Neural progenitor cell (in vitro differentiated cells): ENCODE measurements around the gene CHKB. TPM values are rescaled to one million over a fixed set of nuclear protein-coding genes. Genes with fewer than 3 reads are reported as not detected.

Experiments
- DNase-seq: peaks from one replicate; pipeline ENCODE4 v3.0.0-alpha.2; 2016; ENCODE audit warnings: low spot score
- H2AFZ ChIP-seq: fragments of 200-600 bp; sonication (generic); replicated peaks from 2 replicates; pipeline ENCODE4 v1.6.1; 2016; ENCODE audit warnings: antibody characterized with exemption
- H3F3A ChIP-seq: fragments of 200-600 bp; sonication (generic); 2 replicates; pipeline ENCODE4 v1.6.1; 2016; ENCODE audit warnings: antibody characterized with exemption, low read depth
- H3K27ac ChIP-seq: fragments of 200-600 bp; sonication (generic); 2 replicates; pipeline ENCODE4 v1.5.1; 2016; ENCODE audit warnings: mild to moderate bottlenecking
- H3K27me3 ChIP-seq: fragments of 200-600 bp; sonication (generic); 2 replicates; pipeline ENCODE4 v1.6.1; 2016; ENCODE audit warnings: mild to moderate bottlenecking, moderate library complexity
- H3K36me3 ChIP-seq: fragments of 200-600 bp; sonication (generic); 2 replicates; pipeline ENCODE4 v1.5.1; 2016
- H3K4me1 ChIP-seq: fragments of 200-600 bp; sonication (generic); 2 replicates; pipeline ENCODE4 v1.6.1; 2016; ENCODE audit warnings: mixed run types
- H3K4me2 ChIP-seq: fragments of 200-600 bp; sonication (generic); 2 replicates; pipeline ENCODE4 v1.6.1; 2016
- H3K4me3 ChIP-seq: fragments of 200-600 bp; sonication (generic); 2 replicates; pipeline ENCODE4 v1.5.1; 2016
- H3K79me2 ChIP-seq: fragments of 200-600 bp; sonication (generic); 2 replicates; pipeline ENCODE4 v1.6.1; 2016; ENCODE audit warnings: low read depth
- H3K9ac ChIP-seq: fragments of 200-600 bp; sonication (generic); 2 replicates; pipeline ENCODE4 v1.6.1; 2016
- H3K9me3 ChIP-seq: fragments of 200-600 bp; sonication (generic); 2 replicates; pipeline ENCODE4 v1.5.1; 2016; ENCODE audit warnings: low read depth
- H4K20me1 ChIP-seq: fragments of 200-600 bp; sonication (generic); 2 replicates; pipeline ENCODE4 v1.6.1; 2016; ENCODE audit warnings: low read depth
- H3K27ac Mint-ChIP-seq: 3 replicates; pipeline ENCODE4 v1.8.0; 2021; ENCODE audit warnings: mixed read lengths
- H3K27me3 Mint-ChIP-seq: 2 replicates; pipeline ENCODE4 v1.8.0; 2022; ENCODE audit warnings: low read depth, mild to moderate bottlenecking, inconsistent platforms, moderate library complexity, mixed read lengths; ENCODE audit not compliant: insufficient read depth
- H3K36me3 Mint-ChIP-seq: 3 replicates; pipeline ENCODE4 v1.8.0; 2021; ENCODE audit warnings: mixed read lengths
- H3K4me1 Mint-ChIP-seq: 3 replicates; pipeline ENCODE4 v1.8.0; 2021; ENCODE audit warnings: mixed read lengths
- H3K4me3 Mint-ChIP-seq: 3 replicates; pipeline ENCODE4 v1.8.0; 2021; ENCODE audit warnings: mild to moderate bottlenecking, moderate library complexity, mixed read lengths
- H3K9me3 Mint-ChIP-seq: 3 replicates; pipeline ENCODE4 v1.8.0; 2020; ENCODE audit warnings: mixed read lengths
- EZH2 ChIP-seq: fragments of 200-600 bp; sonication (generic); IDR thresholded peaks from 2 replicates; pipeline ENCODE4 v1.6.1; 2017; ENCODE audit warnings: antibody characterized with exemption, mild to moderate bottlenecking, moderate library complexity
- EZH2phosphoT487 ChIP-seq: fragments of 200-600 bp; sonication (generic); IDR thresholded peaks from 2 replicates; pipeline ENCODE4 v1.6.1; 2017; ENCODE audit warnings: antibody characterized with exemption
- total RNA-seq: library from RNA; depleted of rRNA; stranded (reverse); fragments of >200 nt; gene quantifications from 2 replicates; pipeline ENCODE4 v1.2.3, GENCODE V29; 2015; ENCODE audit warnings: low replicate concordance
- TF ChIP-seq, protein P1 (sequence below): fragments of 200-600 bp; sonication (generic); IDR thresholded peaks from 2 replicates; pipeline ENCODE4 v1.5.1; 2017; ENCODE audit warnings: antibody characterized with exemption, mild to moderate bottlenecking

CHKB gene
- total RNA-seq, 1 donor from 2014 or later = 67.4 TPM

DNA sequence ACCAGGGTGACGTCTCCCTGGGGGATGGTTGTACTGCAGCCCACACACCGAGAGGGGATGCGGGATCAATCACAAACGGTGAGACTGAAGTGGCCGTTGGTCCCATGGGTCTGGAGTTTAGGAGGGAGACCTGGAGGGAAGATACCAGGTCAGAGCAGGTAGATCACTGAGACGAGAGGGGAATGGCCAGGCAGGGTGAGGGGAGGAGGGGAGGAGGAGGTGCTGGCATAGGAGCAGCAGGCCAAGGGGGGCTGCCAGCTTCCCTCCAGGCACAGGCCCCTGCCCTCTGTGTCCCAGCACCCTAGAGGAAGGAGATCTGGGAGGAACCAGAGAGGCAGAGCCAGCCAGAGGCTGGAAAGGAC is 25.0 kb upstream of the CHKB start:
- Histone ChIP-seq H3K27me3 (peaks cover 34% of the 10 kb centered on the region), H3K9me3 (no peaks in the 10 kb centered on the region), H2AFZ (no peak overlapping the region), H3F3A (no peaks in the 10 kb centered on the region), H3K9ac (no peak overlapping the region), H4K20me1 (no peaks in the 10 kb centered on the region), H3K79me2 (no peaks in the 10 kb centered on the region), H3K4me3 (no peak overlapping the region), H3K36me3 (no peaks in the 10 kb centered on the region), H3K4me2 (no peak overlapping the region), H3K4me1 (no peaks in the 10 kb centered on the region), H3K27ac (no peak overlapping the region)
- Mint-ChIP-seq H3K9me3 (no peaks in the 10 kb centered on the region), H3K27ac (no peak overlapping the region), H3K4me3 (no peak overlapping the region), H3K27me3 (peaks cover 2% of the 10 kb centered on the region), H3K36me3 (peaks cover 1% of the 10 kb centered on the region), H3K4me1 (peaks cover 7% of the 10 kb centered on the region)
- DNase-seq = no peak
- TF ChIP-seq, protein P1, sequence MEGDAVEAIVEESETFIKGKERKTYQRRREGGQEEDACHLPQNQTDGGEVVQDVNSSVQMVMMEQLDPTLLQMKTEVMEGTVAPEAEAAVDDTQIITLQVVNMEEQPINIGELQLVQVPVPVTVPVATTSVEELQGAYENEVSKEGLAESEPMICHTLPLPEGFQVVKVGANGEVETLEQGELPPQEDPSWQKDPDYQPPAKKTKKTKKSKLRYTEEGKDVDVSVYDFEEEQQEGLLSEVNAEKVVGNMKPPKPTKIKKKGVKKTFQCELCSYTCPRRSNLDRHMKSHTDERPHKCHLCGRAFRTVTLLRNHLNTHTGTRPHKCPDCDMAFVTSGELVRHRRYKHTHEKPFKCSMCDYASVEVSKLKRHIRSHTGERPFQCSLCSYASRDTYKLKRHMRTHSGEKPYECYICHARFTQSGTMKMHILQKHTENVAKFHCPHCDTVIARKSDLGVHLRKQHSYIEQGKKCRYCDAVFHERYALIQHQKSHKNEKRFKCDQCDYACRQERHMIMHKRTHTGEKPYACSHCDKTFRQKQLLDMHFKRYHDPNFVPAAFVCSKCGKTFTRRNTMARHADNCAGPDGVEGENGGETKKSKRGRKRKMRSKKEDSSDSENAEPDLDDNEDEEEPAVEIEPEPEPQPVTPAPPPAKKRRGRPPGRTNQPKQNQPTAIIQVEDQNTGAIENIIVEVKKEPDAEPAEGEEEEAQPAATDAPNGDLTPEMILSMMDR = no peak
- TF ChIP-seq EZH2phosphoT487 = no peak
- no peak for TF ChIP-seq EZH2

DNA sequence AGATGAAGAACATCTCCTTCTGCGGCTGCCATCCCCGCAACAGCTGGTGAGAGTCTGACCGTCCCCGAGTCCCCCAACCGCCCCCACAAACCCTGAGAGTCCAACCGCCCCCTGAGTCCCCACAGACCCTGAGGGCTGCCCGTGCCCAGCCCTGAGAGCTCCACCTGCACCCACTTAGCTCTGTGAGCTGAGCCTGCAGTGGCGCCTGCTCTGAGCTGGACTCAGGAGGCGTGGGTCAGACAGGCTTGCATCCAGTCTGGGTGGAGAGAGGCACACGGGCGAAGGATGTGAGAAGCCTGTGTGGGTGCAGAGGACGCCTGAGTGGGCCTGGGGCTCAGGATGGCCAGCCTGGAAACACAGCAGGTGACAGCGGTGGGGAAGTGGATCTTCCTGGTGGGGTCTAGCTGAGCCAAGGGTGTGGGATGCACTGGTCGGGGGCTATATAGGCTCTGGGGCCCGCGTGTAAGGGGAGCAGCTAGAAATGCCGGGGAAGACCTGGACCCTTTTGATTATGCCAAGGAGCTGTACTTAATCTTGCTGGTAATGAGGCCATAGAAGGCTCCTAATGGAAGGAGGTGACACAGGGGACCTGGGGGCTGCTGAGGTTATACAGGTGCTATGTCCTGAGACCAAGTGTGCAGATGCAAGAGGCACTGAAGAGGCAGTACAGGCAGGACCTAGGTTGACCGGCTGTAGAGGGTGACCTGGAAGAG is 24.5 kb upstream of the CHKB start:
- Histone ChIP-seq H3K27ac (no peak overlapping the region), H3K4me1 (no peaks in the 10 kb centered on the region), H3K9me3 (no peaks in the 10 kb centered on the region), H3K4me3 (no peak overlapping the region), H3K27me3 (peaks cover 39% of the 10 kb centered on the region), H2AFZ (no peak overlapping the region), H3K79me2 (no peaks in the 10 kb centered on the region), H4K20me1 (peaks cover 1% of the 10 kb centered on the region), H3K9ac (no peak overlapping the region), H3F3A (no peaks in the 10 kb centered on the region), H3K36me3 (no peaks in the 10 kb centered on the region), H3K4me2 (no peak overlapping the region)
- no peak overlapping the region for H3K4me3 Mint-ChIP-seq
- no peak for TF ChIP-seq EZH2phosphoT487
- TF ChIP-seq, protein P1 = no peak
- TF ChIP-seq EZH2 = no peak
- peaks cover 1% of the 10 kb centered on the region for H3K36me3 Mint-ChIP-seq
- no peaks in the 10 kb centered on the region for H3K9me3 Mint-ChIP-seq
- no peak overlapping the region for H3K27ac Mint-ChIP-seq
- peaks cover 2% of the 10 kb centered on the region for H3K27me3 Mint-ChIP-seq
- DNase-seq = no peak
- H3K4me1 Mint-ChIP-seq = peaks cover 7% of the 10 kb centered on the region

DNA sequence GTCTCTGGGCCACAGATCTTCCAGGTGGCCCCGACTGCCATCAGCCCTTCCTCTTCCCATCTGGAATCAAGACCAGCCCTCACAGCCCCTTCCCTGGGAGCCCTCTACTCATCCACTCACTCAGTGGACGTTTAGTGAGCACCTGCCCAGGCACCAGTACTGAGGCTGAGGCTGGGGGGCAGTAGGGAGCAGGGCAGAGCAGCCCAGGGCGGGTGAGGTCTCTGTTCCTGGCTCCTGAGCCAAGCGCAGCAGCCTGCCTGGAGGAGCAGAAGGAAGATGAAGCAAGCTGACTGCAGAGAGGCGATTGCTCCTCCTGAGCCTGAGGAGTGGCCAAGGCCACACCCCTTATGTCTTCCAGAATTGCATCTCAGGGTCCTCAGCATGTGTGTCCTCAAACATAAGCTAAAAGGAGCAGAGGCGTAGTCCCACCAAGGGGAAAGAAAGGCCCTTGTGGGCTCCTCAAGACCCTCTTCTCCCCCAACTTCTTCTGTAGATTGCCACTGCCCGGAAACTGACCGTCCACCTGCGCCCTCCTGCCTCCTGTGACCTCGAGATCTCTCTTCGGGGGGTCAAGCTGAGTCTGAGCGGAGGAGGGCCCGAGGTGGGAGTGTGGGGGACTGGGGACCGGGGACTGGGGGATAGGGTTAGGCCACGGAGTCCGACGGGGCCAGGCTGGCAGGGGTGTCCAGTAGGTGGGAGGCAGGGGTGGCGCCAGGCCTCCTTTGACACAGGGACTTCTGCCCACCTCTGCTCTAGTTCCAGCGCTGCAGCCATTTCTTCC is 23.7 kb upstream of the CHKB start:
- Mint-ChIP-seq H3K9me3 (no peaks in the 10 kb centered on the region), H3K36me3 (peaks cover 3% of the 10 kb centered on the region), H3K27me3 (peaks cover 5% of the 10 kb centered on the region), H3K27ac (no peak overlapping the region), H3K4me3 (peak overlapping the region; percentile 59), H3K4me1 (peaks cover 14% of the 10 kb centered on the region)
- Histone ChIP-seq H3K27ac (no peak overlapping the region), H2AFZ (no peak overlapping the region), H3K4me1 (peaks cover under 1% of the 10 kb centered on the region), H3K36me3 (no peaks in the 10 kb centered on the region), H3K4me3 (no peak overlapping the region), H3K9ac (no peak overlapping the region), H3K9me3 (no peaks in the 10 kb centered on the region), H4K20me1 (peaks cover 8% of the 10 kb centered on the region), H3K27me3 (peaks cover 46% of the 10 kb centered on the region), H3K4me2 (no peak overlapping the region), H3K79me2 (no peaks in the 10 kb centered on the region), H3F3A (no peaks in the 10 kb centered on the region)
- no peak for DNase-seq
- TF ChIP-seq, protein P1 = peak; percentile 17
- TF ChIP-seq EZH2 = no peak
